Stimulated activated CD4-positive, alpha-beta T cell treated with anti-CD3 and anti-CD28 coated beads, Interleukin-12 subunit alpha, Interleukin-12 subunit beta, amount 100 ng/mL, for 24 hours (primary cell): ENCODE measurements around the gene CLTCL1.
"Not testable (repeated sequence)": the region's sequence is repeated elsewhere in the genome, so short reads cannot be mapped to it uniquely, and the experiment has no call there.

ENCODE experiments used
- DNase-seq, 2 experiments: peaks; one replicate each; pipeline ENCODE4 v3.0.0-alpha.2; 2020; ENCODE audit warnings: low read depth in 2 of 2

The CLTCL1 gene

GRCh38 chr22:19218541-19219233 is 72.8 kb downstream of the CLTCL1 start:
- DNase-seq, result no peak

- DNase-seq, result no peak
These were observed 74.9 kb downstream of the CLTCL1 start for GRCh38 chr22:19216579-19216978.

- DNase-seq, result no peak
These were observed 76.2 kb downstream of the CLTCL1 start for GRCh38 chr22:19215360-19215759.

- DNase-seq, result no peak
These were observed 77.4 kb downstream of the CLTCL1 start for GRCh38 chr22:19214078-19214473.

GRCh38 chr22:19213442-19214077 is 78.0 kb downstream of the CLTCL1 start:
- DNase-seq, result no peak

GRCh38 chr22:19213001-19213400 is 78.5 kb downstream of the CLTCL1 start:
- no peak for DNase-seq

GRCh38 chr22:19212302-19212870 is 79.1 kb downstream of the CLTCL1 start:
- no peak for DNase-seq

- no peak for DNase-seq
These were observed 81.3 kb downstream of the CLTCL1 start for GRCh38 chr22:19210188-19210587.

- no peak for DNase-seq
These were observed 83.2 kb downstream of the CLTCL1 start for GRCh38 chr22:19208287-19208847.

GRCh38 chr22:19207884-19208283 is 83.6 kb downstream of the CLTCL1 start:
- DNase-seq, result no peak

GRCh38 chr22:19207401-19207808 is 84.1 kb downstream of the CLTCL1 start:
- DNase-seq, result no peak

- no peak for DNase-seq
These were observed 85.2 kb downstream of the CLTCL1 start for GRCh38 chr22:19206287-19206686.

GRCh38 chr22:19204640-19205039 is 86.9 kb downstream of the CLTCL1 start:
- DNase-seq, result no peak

- DNase-seq, result no peak
These were observed 87.7 kb downstream of the CLTCL1 start for GRCh38 chr22:19203834-19204233.

- not testable (repeated sequence) for DNase-seq
These were observed 88.7 kb downstream of the CLTCL1 start for GRCh38 chr22:19202799-19203186.

GRCh38 chr22:19201869-19202798 is 89.4 kb downstream of the CLTCL1 start:
- DNase-seq, result no peak

GRCh38 chr22:19201130-19201868 is 90.2 kb downstream of the CLTCL1 start:
- DNase-seq, result no peak

- no peak for DNase-seq
These were observed 92.0 kb downstream of the CLTCL1 start for GRCh38 chr22:19199479-19199878.

GRCh38 chr22:19197997-19198865 is 93.3 kb downstream of the CLTCL1 start:
- no peak for DNase-seq
